Activated gamma-delta T cell (primary cell): ENCODE measurements around the gene CELF4.

Source experiments
- DNase-seq: peaks from one replicate; lab custom pipeline; 2025; lab: John Stamatoyannopoulos, UW

Gene CELF4

GRCh38 chr18:37440206-37440605 lies 125.4 kb downstream of the CELF4 start:
- no peak for DNase-seq

- DNase-seq: no peak
Measured at GRCh38 chr18:37438417-37439180, 127.0 kb downstream of the CELF4 start.

GRCh38 chr18:37435996-37436395 lies 129.6 kb downstream of the CELF4 start:
- DNase-seq: no peak

- DNase-seq: no peak
Measured at GRCh38 chr18:37435150-37435867, 130.3 kb downstream of the CELF4 start.

GRCh38 chr18:37434161-37434860 lies 131.3 kb downstream of the CELF4 start:
- DNase-seq: no peak

GRCh38 chr18:37432436-37433195 lies 133.0 kb downstream of the CELF4 start:
- no peak for DNase-seq

- DNase-seq: no peak
Measured at GRCh38 chr18:37430357-37431076, 135.1 kb downstream of the CELF4 start.

GRCh38 chr18:37429791-37430190 lies 135.8 kb downstream of the CELF4 start:
- DNase-seq: no peak

- DNase-seq: no peak
Measured at GRCh38 chr18:37428288-37428974, 137.2 kb downstream of the CELF4 start.

GRCh38 chr18:37426586-37426985 lies 139.0 kb downstream of the CELF4 start:
- DNase-seq: no peak

GRCh38 chr18:37425222-37425621 lies 140.4 kb downstream of the CELF4 start:
- no peak for DNase-seq

- no peak for DNase-seq
Measured at GRCh38 chr18:37424507-37424906, 141.1 kb downstream of the CELF4 start.

GRCh38 chr18:37422596-37422995 lies 143.0 kb downstream of the CELF4 start:
- DNase-seq: no peak

- DNase-seq: no peak
Measured at GRCh38 chr18:37422116-37422515, 143.5 kb downstream of the CELF4 start.

GRCh38 chr18:37421341-37422077 lies 144.1 kb downstream of the CELF4 start:
- DNase-seq: no peak

GRCh38 chr18:37420315-37420880 lies 145.2 kb downstream of the CELF4 start:
- DNase-seq: no peak

GRCh38 chr18:37419866-37420265 lies 145.7 kb downstream of the CELF4 start:
- DNase-seq: no peak

- no peak for DNase-seq
Measured at GRCh38 chr18:37419315-37419714, 146.3 kb downstream of the CELF4 start.

- no peak for DNase-seq
Measured at GRCh38 chr18:37414816-37415215, 150.8 kb downstream of the CELF4 start.

- DNase-seq: no peak
Measured at GRCh38 chr18:37412829-37413228, 152.8 kb downstream of the CELF4 start.
